SIG-M5 treated with dmso at 0.1 percent for 504 hours (cell line): ENCODE measurements around the gene CLEC14A.

Experiments
- DNase-seq: peaks from one replicate; lab custom pipeline; 2025; ENCODE audit not compliant: unreplicated experiment; lab: John Stamatoyannopoulos, UW

CLEC14A gene

GRCh38 chr14:38206689-38207376, 49.1 kb downstream of the CLEC14A start:
- no peak for DNase-seq

GRCh38 chr14:38205949-38206665, 49.8 kb downstream of the CLEC14A start:
- DNase-seq: no peak

GRCh38 chr14:38205119-38205813, 50.6 kb downstream of the CLEC14A start:
- DNase-seq: no peak

- no peak for DNase-seq
These were observed 51.2 kb downstream of the CLEC14A start for GRCh38 chr14:38204719-38205115.
